NCI-H2081 (cell line): ENCODE results near the gene ZNF831.

Experiments used
- DNase-seq, 2 experiments: peaks; one replicate each; lab custom pipeline; 2025; lab: John Stamatoyannopoulos, UW

ZNF831 gene

GRCh38 chr20:59214606-59215547, 51.3 kb downstream of the ZNF831 start:
- DNase-seq, result no peak

DNA sequence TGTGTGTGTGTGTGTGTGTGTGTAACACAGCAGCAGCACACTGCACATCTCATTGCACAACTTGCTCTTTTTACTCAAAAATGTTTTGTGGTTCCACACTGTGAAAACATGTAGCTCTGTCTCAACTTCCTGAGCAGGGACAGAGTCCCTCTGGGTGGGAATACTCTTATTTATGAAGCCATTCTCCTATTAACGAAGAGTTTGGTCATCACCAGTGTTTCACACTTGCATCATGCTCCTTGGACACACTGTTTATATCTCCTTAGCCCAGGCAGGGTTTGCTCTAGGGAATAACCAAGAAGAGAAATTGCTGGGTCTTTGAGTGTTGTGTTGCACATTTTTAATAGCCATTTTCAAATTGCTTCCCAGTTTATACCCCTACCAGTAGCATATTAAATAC, 53.6 kb downstream of the ZNF831 start:
- DNase-seq, result no peak

DNA sequence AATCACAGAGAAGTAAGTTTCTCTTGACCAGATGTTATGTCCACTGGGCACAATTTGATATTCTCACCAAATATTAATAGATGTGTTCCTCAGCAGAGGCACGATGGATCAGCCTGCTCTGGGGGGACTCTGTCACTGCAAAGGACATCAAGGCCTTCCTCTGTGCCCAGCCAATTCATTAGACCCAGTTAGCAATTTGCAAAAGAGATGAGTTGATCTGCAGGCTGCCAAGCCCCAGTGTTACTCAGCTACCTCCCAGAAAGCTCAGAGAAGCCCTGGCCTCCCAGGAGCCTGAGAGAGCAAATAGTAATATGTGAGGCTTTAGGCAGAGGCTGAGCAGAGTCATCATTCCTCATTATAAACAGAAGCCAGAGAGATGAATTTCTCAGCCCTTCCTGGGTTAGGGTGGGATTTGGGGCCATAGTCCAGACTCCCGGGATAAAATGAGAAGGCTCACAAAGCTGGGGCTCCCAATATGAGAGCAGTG, 54.2 kb downstream of the ZNF831 start:
- no peak for DNase-seq

GRCh38 chr20:59219211-59219610, 55.6 kb downstream of the ZNF831 start:
- DNase-seq, result no peak

DNA sequence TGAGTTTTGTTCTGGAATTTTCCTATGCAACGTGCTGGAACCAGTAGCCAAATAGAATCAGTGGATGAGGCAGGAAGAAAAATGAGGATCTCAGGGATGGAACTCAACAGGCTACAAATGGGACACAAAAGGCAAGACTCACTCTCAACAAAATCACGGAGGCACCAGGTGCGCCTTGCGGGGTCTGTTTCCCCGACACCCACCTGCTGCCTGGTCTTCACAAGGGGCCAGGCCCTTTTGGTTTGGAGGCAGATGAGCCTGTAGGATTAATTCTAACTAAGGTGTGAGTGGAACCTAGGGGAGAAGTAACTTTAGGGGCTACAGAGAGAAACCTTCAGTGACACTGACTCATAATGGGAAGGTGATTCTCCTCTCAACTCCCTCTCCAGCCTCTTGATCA, 56.5 kb downstream of the ZNF831 start:
- no peak for DNase-seq

DNA sequence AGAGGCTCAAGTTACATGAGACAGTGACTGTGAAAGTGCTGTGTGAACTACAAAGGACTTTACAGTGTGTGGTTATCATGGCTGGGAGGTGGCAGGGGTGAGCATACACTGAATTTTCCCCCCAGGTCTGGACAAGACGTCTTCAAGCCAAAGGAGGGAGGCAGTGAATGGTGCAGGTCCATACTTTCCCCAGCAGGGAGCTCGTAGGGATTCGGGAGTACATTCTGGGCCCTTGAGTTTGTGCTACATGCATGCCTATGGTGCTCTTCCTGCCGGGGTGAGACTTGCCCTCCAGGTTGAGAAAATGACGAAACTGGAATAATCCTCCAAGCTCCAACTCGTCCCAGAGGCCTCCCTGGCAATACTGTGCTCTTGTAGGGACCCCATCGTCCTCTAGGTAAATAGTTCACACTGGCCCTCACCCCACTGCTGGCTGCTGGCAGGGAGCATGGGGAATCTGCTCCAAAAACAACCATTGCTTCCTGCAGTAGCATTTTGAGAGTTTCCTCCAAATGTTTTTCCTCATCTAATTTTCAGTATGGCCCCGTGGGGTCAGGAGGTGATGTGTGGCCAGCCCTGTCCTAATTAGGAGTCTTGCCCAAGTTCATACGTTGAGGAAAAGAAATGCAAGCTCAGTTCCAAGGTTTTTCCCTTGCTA, 57.6 kb downstream of the ZNF831 start:
- no peak for DNase-seq

DNA sequence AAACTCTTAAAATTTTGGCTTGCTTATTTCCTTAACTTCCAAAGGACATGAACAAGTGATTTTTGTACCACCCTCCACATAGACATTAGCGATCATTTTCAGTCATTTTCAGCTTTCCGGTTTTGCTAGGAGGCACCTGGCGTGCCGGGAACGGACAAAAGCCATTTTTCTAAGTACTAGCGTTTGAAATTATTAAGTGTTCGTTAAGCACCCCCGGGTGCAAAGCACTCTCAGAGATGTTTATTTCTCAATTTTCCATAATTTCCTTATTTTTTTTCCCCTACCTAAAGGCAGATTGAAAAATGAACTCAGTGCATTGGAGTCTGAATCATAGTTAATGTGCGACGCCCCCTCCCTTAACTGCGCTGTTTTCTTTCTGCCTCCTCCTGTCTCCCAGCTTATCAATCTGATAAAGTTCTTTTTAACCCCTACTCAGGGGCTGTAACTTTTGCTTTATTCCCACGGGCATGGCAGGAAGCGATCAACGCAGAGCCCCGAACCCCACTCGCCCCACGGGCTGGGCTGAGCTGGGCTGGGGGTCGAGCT, 58.2 kb downstream of the ZNF831 start:
- no peak for DNase-seq

GRCh38 chr20:59222253-59223181, 58.9 kb downstream of the ZNF831 start:
- peak; percentile 38 to 62 for DNase-seq

GRCh38 chr20:59223182-59223601, 59.6 kb downstream of the ZNF831 start:
- no peak for DNase-seq

- no peak for DNase-seq
These were observed 60.1 kb downstream of the ZNF831 start for GRCh38 chr20:59223750-59224149.

- no peak for DNase-seq
These were observed 60.6 kb downstream of the ZNF831 start for GRCh38 chr20:59224236-59224635.

- DNase-seq, result no peak
These were observed 66.8 kb downstream of the ZNF831 start for GRCh38 chr20:59230385-59230784.

DNA sequence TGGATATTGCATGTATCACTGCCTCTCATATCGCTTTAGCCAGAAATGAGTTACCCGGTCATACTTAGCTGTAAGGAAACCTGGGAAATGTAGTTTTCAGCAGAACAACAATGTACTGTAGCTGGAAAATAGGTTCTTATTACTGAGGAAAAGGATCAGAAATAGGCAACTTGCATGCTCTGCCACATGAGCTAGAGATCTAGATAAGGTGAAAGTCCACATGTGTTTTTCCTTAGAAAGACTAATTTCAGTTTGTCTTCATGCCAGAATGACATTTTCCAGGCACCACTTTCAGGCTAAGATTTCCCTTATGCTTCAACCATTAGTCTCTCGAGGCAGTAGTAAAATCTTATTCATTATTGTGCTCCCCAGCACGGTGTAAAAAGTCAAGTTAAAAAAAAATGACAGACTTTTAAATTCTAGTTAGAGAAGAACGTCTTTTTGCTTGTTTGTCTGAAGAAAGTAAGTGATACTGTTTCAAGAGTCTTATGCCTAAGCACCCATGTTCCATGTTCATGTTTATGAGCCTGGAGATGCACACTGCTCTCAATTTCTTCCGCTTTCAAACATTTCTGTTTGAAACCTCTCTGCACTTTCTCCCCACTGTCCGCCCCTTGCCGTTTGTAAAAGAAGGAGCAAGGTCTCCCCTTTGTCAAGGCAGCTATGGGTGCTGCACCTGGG, 67.6 kb downstream of the ZNF831 start:
- no peak for DNase-seq

- DNase-seq, result no peak
These were observed 69.0 kb downstream of the ZNF831 start for GRCh38 chr20:59232618-59233017.

DNA sequence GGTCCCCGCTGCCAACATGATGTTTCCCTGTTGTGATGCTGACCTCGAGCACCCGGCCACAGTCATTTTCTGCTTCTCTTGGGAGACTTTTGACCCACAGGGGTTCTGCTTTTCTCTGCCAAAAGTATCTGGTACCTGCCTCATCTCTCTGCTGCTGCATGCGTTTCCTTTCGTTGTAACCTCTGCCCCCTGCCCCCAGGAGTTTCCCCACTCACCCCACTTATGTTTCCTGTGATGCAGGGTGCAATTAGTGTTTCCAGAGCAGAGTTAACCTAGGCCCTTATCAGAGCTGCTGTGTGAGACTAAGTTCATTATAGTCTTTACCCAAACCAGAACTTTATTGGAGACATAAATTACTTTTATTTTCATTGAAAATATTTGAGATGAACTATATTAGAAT, 71.6 kb downstream of the ZNF831 start:
- DNase-seq, result no peak

DNA sequence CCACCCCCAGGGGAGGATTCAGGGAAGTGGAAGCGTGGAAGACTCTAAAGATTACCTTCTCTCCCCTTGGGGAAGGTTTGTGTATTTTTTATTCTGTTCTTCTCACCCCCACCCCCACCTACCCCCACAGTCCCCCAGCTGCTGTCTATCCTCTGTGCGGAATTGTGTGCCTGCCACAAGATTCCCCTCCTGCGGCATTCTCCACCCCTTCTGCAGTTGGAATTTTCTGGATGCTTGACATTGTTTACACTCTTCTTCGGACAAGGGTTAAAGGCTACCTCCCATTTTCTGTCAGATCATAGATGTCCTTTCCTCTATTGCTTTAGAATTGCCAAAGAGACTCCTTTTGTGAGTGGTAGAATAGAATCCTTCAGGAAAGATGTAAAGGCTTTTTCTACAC, 76.4 kb downstream of the ZNF831 start:
- DNase-seq, result no peak

DNA sequence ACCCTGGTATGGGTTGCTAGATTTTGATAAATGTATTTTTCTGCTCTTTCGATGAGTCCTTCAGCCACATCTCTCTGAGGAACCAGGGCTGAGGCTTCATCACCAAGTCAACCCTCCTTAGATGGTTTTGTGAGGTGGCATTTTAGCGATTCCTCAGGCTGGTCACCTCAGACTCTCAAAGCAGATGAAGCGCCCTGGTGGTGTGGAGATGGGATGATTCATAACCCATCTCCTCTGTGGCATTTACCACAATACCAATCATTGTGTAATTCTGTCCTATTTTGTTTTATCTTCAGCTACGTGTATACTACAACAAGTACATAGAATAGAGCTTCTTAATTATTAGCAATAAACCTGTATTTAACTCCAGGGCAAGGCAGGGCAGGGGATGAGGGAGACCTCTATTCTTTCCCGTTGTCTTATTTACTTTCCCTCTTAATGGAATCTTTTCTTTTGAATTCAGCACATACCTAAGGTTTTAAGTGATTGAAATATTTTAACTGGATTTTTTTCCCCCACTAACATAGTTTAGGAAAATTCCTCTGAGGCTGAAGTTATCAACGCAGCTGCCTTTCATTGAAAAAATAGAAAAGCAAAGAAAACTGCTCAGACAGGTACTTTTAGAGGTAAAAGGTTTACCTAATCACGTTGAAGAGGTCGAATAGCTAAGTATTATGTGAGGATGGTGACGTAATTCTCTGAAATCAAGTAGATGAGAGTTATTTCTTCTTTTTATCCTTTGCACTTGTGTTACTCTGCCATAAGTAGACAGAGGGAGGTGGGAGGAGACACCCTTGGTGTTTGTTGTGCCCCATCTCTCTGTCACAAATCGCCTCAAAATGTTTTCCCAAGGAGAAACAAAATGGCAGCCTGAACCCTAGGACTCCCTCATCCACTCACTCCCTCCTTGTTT, 79.3 kb downstream of the ZNF831 start:
- DNase-seq, result no peak

GRCh38 chr20:59246691-59247400, 83.2 kb downstream of the ZNF831 start:
- no peak for DNase-seq
